Neutrophil (primary cell): ENCODE results near the gene SP8.

Source experiments
- H3K27ac ChIP-seq: fragments of 200-600 bp; sonication (generic); 2 replicates; pipeline ENCODE4 v1.5.1; 2016; ENCODE audit warnings: mild to moderate bottlenecking, moderate library complexity
- H3K27me3 ChIP-seq: fragments of 200-600 bp; sonication (generic); 2 replicates; pipeline ENCODE4 v1.6.0; 2016; ENCODE audit warnings: mild to moderate bottlenecking
- H3K36me3 ChIP-seq: fragments of 200-600 bp; sonication (generic); 2 replicates; pipeline ENCODE4 v1.5.1; 2017
- H3K4me1 ChIP-seq, 2 experiments: fragments of 200-600 bp in 1 of 2; sonication (generic) in 1 of 2; 1 replicate in 1 of 2; 2 replicates in 1 of 2; pipeline versions ENCODE4 v1.5.1 to v1.6.1; 2013 to 2016; ENCODE audit warnings: low read depth in 1 of 2, low read length in 1 of 2, mild to moderate bottlenecking in 1 of 2, moderate library complexity in 1 of 2; ENCODE audit not compliant: control insufficient read depth in 1 of 2, insufficient read depth in 1 of 2
- H3K4me3 ChIP-seq, 2 experiments: fragments of 200-600 bp in 1 of 2; sonication (generic) in 1 of 2; 1 replicate in 1 of 2; 2 replicates in 1 of 2; pipeline ENCODE4 v1.5.1; 2013 to 2016; ENCODE audit warnings: low read depth in 1 of 2, low read length in 1 of 2, mild to moderate bottlenecking in 1 of 2, moderate library complexity in 1 of 2
- H3K9me3 ChIP-seq: fragments of 200-600 bp; sonication (generic); 2 replicates; pipeline ENCODE4 v1.5.1; 2016
- CTCF ChIP-seq: fragments of 200-600 bp; sonication (generic); IDR thresholded peaks from 2 replicates; pipeline ENCODE4 v1.5.1; 2016; ENCODE audit warnings: antibody characterized with exemption

The SP8 gene

GRCh38 chr7:20738518-20739481, 47.9 kb downstream of the SP8 start:
- no peaks in the 10 kb centered on the region for H3K27me3 ChIP-seq
- no peak overlapping the region for H3K27ac ChIP-seq
- no peak for TF ChIP-seq CTCF

GRCh38 chr7:20737840-20738448, 48.7 kb downstream of the SP8 start:
- Histone ChIP-seq H3K9me3 (no peaks in the 10 kb centered on the region), H3K36me3 (no peaks in the 10 kb centered on the region), H3K27ac (no peak overlapping the region), H3K4me1 (no peaks in the 10 kb centered on the region), H3K27me3 (no peaks in the 10 kb centered on the region), H3K4me3 (no peak overlapping the region)
- no peak for TF ChIP-seq CTCF

More at GRCh38 chr7:20738518-20739481, 47.9 kb downstream of the SP8 start:
- no peaks in the 10 kb centered on the region for H3K4me1 ChIP-seq
- no peak overlapping the region for H3K4me3 ChIP-seq
- no peaks in the 10 kb centered on the region for H3K9me3 ChIP-seq
- no peaks in the 10 kb centered on the region for H3K36me3 ChIP-seq

GRCh38 chr7:20735346-20736065, 51.2 kb downstream of the SP8 start:
- H3K9me3 ChIP-seq: no peaks in the 10 kb centered on the region
- H3K27me3 ChIP-seq: no peaks in the 10 kb centered on the region
- no peak overlapping the region for H3K4me3 ChIP-seq
- H3K27ac ChIP-seq: no peak overlapping the region
- no peaks in the 10 kb centered on the region for H3K36me3 ChIP-seq
- no peak for TF ChIP-seq CTCF
- H3K4me1 ChIP-seq: no peaks in the 10 kb centered on the region
